Anterior cingulate cortex (tissue), 58 donors: ENCODE results near the gene TSFM.
"Not testable (repeated sequence)": the region's sequence is repeated elsewhere in the genome, so short reads cannot be mapped to it uniquely, and the experiment has no call there.

Experiments
- DNase-seq, 58 donors: peaks; one replicate each; lab custom pipeline; 2025; lab: John Stamatoyannopoulos, UW

The TSFM gene

GRCh38 chr12:57811028-57811755 lies 28.6 kb downstream of the TSFM start:
- DNase-seq, result no peak

- DNase-seq, result no peak
Observed at GRCh38 chr12:57813111-57813970, 30.8 kb downstream of the TSFM start.

GRCh38 chr12:57813971-57814772 lies 31.6 kb downstream of the TSFM start:
- no peak for DNase-seq

- DNase-seq, result no peak
Observed at GRCh38 chr12:57815177-57816000, 32.8 kb downstream of the TSFM start.

GRCh38 chr12:57816001-57816854 lies 33.6 kb downstream of the TSFM start:
- no peak for DNase-seq

- no peak for DNase-seq
Observed at GRCh38 chr12:57816855-57817151, 34.2 kb downstream of the TSFM start.

- no peak for DNase-seq
Observed at GRCh38 chr12:57817261-57817989, 34.8 kb downstream of the TSFM start.

- DNase-seq, result not testable (repeated sequence)
Observed at GRCh38 chr12:57817990-57818331, 35.4 kb downstream of the TSFM start.

- not testable (repeated sequence) for DNase-seq
Observed at GRCh38 chr12:57820119-57820518, 37.5 kb downstream of the TSFM start.

GRCh38 chr12:57821015-57821414 lies 38.4 kb downstream of the TSFM start:
- not testable (repeated sequence) for DNase-seq

GRCh38 chr12:57821474-57822214 lies 39.1 kb downstream of the TSFM start:
- peak in 1 of 58 donors; percentile 50 for DNase-seq

- no peak for DNase-seq
Observed at GRCh38 chr12:57822392-57823130, 40.0 kb downstream of the TSFM start.

- no peak for DNase-seq
Observed at GRCh38 chr12:57823131-57823907, 40.7 kb downstream of the TSFM start.

- no peak for DNase-seq
Observed at GRCh38 chr12:57823908-57824640, 41.5 kb downstream of the TSFM start.

- no peak for DNase-seq
Observed at GRCh38 chr12:57825451-57825850, 42.9 kb downstream of the TSFM start.

GRCh38 chr12:57826400-57826799 lies 43.8 kb downstream of the TSFM start:
- DNase-seq, result no peak
